Measurements from ENCODE around the gene CARTPT.

CARTPT gene

DNA sequence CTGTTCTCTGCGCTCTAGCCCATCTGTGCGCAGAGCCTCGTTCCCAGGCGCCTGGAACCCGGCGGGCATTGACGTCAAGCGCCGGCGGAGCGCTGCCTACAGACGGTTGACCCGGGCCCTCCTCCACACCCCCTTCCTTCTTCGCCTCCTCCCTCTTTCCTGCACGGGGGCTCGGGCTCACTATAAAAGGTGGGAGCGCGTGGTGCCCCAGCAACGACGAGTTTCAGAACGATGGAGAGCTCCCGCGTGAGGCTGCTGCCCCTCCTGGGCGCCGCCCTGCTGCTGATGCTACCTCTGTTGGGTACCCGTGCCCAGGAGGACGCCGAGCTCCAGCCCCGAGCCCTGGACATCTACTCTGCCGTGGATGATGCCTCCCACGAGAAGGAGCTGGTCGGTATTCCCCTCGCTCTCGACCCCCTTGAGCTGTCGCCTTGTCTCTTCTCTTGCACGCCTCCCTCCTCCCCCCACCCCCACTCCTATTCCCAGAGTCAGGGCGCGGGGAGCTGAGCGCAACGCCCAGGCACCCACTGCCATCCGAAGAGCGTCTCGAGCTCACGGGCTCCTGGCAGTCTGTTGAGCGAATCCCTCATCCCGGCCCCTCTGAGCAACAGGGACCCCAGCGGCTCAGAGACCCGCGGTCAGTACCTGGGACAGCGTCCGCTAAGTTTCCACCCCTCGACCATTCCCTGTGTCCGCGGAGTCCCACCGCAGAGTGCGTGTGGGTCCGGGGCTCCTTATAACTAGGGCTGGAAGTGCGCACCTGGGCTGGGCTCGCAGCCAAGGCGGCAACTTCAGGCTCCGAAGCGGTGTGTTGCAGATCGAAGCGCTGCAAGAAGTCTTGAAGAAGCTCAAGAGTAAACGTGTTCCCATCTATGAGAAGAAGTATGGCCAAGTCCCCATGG, at the start of gene CARTPT:
Gene CARTPT (plus strand): TSS at position 213 of the 902 bp plus-strand sequence. CDS start 19 bp downstream, at position 232.
- DNase-seq (ENCODE audit: low read depth): no peak

DNA sequence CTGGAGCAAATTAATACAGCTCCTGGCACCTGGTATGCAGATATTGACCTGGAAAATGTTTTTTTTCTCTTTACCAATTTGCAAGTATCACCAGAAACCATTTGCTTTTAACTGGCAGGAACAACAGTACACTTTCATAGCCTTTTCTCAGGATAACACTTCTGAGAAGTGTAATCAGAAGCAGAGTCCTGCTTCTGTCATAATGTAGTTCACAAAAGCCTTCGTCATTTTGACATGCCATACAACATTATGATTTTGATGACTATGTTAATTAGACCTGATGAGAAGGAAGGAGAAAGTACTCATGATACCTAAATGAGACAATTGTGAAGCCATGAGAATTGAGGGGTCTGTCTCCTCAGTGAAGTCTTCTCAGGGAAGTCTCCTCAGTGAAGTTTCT, 41.1 kb upstream of the CARTPT start:
- DNase-seq (ENCODE audit: low read depth): no peak

DNA sequence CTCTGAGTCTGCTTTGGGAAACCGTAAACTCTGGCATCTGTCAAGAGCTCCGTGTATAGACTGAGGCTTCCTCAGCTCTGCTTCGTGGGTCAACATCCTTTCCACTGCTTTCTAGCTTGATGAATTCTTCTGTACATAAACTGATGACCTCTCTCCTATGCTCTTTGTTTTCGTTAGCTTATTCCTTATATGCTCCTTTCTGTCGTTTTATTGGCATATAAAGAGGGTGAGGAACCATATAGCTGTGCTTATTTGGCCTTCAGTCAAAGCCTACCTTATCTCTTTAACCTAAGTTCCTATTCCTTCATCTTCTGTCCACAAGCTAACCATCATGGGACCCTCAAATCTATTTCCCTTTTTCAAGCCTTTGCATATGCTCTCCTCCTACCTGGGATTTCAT, 39.4 kb upstream of the CARTPT start:
- no peak for DNase-seq (ENCODE audit: low read depth)

DNA sequence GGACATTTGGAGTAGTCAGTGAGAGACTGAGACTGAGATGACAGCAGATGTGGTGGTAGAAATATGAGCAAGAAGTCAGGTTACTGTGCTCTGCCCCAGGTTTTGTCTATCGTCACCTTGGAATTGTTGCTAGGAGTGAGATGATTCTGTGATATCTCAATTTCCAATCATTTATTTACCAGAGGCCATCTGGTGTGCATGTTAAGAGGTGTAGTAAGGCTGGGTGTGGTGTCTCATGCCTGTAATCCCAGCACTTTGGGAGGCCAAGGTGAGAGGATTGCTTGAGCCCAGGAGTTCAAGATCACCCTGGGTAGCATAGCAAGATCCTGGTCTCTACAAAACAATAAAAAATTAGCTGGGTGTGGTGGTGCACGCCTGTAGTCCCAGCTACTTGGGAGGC, 38.6 kb upstream of the CARTPT start:
- no peak for DNase-seq (ENCODE audit: low read depth)

DNA sequence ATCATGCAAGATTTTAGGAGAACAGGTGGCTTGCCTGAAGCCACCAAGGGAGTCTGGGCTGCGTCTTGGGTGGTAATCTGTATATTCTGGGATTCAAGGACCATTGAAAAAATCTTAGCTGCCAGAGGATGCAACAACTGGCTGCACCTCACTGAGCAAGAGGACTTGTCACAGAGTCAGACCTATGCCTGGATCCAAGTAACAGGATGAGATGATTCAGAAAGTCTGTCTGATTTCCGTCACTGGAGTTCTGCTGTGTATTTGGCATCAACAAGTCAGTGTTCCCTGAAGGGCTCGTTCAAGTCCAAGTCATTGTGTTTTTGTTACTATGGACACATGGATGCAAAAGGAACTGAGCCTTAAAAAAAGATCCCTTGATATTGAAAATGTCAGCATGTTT, 37.8 kb upstream of the CARTPT start:
- no peak for DNase-seq (ENCODE audit: low read depth)

DNA sequence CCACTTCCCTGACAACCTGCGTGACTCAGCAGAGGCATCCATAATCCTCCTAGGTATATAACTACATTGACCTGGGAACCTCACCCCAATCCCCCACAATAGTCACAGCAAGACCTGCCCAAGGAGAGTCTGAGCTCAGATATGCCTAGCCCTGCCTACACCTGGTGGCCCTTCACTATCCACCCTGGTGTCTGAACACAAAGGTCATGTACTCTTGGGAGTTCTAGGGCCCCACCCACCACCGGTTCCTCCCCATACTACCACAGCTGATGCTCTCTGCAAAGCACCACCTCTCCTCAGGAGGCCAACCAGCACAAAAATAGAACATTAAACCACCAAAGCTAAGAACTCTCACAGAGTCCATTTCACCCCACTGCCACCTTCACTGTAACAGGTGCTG, 34.8 kb upstream of the CARTPT start:
- no peak for DNase-seq (ENCODE audit: low read depth)

DNA sequence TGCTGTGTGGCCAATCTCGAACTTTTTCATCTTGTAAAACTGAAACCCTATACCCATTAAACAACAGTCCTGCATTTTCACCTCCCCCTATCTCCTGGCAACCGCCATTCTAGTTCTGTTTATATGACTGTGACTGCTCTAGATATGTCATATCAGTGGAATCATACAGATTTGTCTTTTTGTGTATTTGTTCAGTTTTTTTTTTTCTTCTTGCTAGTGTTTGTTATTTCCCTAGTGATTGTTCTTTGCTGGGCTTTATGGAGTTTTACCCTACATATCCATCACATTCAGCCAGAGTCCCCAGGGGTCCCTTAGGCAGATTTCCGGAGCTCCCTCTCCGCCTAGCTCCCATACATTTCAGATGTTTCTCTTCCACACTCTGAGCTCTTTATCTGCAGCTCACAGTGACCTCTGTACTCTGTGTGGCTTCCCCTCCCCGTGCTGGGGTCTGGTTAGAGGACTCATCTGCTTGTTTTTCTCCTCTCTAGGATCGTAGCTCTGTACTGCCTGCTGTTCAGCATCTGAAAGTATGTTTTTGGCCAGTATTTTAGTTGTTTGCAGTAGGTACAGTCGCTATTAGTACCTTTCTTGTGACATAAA, 25.1 kb upstream of the CARTPT start:
- DNase-seq (ENCODE audit: low read depth): no peak

DNA sequence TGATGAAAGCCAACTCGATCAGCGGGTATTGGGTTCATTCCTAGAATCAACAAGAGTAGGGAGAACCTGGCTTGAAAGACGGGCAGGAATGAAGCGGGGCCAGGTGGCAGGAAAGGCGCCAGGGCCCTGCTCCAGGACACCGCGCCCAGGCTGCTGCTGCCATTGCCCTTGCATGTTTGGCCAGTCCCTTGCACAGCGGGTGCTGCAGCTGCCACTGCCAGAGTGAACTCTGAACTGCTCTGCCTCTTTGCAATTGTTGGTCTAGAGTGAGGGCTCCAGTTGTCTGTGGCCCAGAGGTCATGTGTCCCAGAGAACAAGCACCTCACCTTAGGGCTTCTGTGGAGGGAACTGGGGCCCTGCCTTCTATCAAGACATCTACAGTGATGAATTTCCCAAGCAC, 24.0 kb upstream of the CARTPT start:
- DNase-seq (ENCODE audit: low read depth): no peak

DNA sequence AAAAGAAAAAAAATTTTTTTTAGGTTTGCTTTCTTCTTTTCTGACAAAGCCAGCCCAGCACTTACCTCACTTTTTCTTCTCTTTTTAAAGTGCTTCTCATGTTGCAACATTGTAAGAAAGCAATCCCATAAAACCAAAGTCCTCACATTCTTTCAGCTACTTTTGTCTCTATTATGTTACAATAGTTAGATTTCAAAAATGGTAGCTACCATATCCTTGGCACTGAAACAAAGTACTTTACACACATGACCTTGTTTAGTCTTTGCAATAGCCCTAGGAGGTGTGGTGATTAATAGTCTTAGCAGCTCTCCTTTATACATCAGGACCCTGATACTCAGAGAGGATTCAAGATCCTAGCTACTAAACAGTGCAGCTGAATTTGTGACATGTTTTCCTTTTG, 23.5 kb upstream of the CARTPT start:
- DNase-seq (ENCODE audit: low read depth): no peak

DNA sequence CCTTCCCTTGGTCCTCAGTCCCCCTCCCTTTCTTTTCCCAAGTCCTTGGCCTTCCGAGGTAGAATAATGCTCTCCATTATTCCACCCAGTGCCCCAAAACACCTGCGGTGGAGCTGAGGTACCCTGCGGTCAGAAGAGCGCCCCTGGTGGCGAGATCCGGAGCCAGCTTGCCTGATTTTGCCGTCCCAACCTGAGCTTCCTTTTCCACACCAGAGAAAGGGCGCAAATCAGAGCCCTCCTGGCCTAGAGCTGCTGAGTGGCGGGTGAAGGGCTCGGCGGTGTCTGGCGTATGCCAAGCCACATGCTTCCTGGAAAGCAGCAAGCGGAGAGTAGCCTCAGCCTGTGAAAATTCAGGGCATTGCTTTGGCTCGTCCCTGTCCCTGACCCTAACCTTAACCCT, 21.1 kb upstream of the CARTPT start:
- DNase-seq (ENCODE audit: low read depth): no peak

DNA sequence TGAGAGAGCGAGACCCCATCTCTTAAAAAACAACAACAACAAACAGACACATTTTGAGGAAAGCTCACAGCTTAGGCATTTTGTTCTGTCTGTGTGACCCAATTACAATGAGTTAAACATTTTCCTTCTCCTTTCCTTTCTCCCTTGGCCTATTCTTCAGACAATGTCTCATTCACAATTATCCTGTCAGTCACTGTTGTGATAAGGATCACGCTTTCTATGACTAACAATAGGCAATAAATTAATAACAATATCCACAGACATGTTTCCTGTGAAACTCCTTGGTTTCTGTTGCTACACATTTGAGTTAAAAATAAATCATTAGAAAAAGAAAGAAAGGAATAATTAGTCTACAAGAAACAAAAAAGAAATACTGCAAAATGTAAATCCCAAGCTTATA, 19.8 kb upstream of the CARTPT start:
- DNase-seq (ENCODE audit: low read depth): no peak

DNA sequence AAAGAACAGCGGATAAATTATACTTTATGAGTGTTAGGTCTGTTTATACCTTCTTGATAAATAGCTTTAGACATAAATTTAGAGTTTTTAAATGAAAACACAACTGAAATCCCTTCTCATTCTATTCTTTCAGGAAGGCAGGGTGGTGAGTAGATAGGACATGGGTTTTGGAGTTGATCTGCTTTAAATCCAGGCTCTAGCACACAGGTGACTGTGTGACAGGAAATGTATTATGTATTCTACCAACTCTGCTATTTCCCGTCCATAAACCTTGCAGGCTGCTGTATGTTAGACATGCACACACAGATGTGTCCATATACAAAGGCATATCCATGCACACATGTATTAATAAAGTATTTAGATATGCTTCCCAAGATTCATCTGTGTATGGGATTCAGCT, 19.3 kb upstream of the CARTPT start:
- DNase-seq (ENCODE audit: low read depth): no peak

DNA sequence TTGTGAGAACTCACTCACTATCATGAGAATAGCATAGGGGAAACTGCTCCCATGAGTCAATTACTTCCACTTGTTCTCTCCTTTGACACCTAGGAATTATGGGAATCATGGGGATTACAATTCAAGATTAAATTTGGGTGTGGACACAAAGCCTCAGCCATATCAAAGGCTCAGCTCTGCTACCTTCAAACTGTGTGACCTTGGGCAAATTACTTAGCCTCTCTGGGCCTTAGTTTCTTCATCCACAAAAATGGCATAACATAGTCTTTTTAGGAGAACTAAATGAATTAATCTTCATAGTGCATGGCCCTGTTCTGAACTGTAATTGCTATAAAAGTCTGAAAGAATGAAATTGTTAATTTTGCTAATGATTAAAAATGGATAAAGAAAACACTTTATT, 18.3 kb upstream of the CARTPT start:
- DNase-seq (ENCODE audit: low read depth): no peak

DNA sequence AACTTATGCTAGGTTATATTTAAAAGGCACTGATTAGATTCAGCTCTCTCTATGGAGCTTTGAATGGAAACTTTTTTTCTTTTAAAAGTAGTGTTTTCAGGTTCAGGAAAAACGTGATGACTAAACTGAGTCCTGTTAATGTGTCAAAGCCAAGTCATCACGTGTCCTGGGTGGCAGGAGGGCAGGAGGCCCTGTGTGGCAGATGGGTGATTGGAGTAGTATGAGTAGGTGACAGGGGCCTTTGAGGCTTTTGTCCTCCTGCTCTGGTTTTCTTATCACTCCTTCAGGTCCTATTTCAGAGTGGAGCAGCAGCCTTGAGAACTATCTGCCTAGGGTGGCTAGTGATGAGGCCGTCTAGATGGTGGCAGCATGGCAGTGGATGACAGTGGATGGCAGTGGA, 17.7 kb upstream of the CARTPT start:
- DNase-seq (ENCODE audit: low read depth): no peak

DNA sequence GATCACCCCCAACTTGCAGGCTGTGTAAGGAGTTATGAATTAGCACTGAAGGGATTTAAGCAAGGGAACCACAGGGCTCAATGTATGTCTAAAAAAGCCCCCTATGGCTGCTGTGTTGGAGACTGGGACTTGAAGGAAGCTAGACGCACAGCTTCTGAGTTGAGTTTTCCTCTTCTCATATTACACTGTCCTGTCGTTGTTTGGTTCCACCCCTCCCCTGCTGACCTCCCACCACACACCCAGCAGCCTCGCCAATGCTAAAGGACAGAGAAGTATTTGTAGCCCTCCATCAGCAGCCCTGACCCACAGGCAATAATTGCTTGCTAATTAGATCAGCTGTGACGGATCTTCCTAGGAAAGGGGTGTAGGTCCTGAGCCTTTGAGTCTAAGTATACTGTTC, 15.1 kb upstream of the CARTPT start:
- no peak for DNase-seq (ENCODE audit: low read depth)

DNA sequence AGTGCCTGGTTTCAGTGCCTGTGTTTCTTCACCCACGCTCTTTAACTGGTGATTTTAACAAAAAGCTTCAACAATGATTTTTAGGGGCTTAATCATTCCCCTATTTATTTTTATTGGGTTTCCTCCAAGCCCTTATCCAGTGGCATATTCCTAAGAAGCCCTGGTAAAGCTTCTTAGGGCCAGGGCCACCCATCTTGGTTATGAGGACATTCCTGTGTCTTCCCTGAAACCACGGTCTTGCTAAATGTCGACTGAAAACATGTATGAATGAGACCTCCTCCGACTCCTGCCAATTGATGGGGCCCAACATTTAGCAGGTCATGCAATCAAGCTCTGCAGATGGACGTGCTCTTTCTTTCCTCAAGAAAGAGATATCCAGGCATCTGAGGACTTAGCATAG, 13.7 kb upstream of the CARTPT start:
- DNase-seq (ENCODE audit: low read depth): no peak

DNA sequence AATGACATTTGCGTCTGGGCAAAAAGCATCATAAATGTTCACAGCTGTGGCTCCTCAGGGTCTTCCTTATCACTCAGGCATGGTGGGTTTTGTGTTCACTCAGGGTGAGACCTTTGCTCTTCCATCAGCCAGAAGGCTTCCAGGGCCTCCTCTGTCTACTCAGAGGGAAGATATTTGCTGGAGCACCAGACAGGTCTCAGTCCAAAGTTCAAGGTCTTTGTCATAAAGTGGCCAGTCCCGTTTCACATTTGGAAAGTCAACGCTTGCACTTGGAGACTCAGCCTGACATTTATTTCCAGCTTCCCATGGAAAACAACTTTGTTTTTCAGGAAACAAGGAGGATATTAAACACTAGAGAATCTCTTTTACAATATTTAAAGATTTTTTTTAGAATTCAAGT, 12.2 kb upstream of the CARTPT start:
- DNase-seq (ENCODE audit: low read depth): no peak

DNA sequence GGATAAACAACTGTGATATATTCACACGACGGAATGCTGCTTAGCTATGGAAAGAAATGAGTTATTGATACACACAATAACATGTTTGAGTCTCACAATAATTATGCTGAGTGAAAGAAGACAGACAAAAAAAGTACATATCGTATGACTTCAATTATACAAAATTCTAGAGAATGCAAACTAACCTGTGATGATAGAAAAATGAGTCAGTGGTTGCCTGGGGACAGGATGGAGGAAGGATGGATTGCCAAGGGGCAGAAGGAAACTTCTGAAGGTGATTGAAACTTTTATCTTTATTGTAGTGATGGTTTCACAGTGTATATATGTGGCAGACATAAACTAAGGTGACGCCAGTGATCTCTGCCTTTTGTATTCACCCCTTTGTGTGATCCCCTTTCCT, 7.5 kb upstream of the CARTPT start:
- DNase-seq (ENCODE audit: low read depth): no peak

DNA sequence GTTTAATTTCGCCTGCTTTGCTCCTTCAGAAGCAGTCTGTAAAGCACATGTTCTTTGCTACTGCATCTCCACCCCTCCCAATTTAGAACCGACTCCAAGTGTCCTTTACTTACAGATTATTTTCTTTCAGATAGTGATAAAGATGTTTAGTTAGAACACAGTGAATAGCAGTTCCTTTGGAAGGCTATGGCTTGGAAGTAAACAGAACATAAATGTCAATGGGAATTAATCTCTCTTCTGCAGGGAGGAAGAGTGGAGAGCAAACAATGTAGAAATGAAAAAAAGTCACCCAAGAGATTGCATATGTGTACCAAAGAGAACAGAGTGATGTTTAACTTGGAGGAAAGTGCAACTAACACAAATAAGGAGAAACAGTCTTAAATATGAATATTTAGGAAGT, 4.2 kb upstream of the CARTPT start:
- no peak for DNase-seq (ENCODE audit: low read depth)

DNA sequence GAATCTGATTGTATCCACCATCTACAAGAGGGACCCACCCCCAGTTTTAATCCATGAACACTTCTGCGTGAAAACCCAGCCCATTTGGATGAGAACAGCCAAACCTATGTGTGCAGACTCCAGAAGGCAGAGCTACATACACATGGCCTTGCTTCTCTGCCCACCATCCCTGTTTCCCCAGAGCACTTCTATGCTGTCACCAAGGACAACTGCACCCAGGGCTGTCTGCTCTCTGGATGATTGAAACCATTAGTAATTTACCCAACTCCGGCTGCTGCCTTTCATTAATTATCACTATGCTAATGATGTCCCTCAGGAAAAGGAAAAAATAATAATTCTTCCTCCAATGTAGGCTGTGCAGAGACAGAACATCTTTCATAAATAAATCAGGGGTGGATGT, 8.9 kb downstream of the CARTPT start:
- no peak for DNase-seq (ENCODE audit: low read depth)

DNA sequence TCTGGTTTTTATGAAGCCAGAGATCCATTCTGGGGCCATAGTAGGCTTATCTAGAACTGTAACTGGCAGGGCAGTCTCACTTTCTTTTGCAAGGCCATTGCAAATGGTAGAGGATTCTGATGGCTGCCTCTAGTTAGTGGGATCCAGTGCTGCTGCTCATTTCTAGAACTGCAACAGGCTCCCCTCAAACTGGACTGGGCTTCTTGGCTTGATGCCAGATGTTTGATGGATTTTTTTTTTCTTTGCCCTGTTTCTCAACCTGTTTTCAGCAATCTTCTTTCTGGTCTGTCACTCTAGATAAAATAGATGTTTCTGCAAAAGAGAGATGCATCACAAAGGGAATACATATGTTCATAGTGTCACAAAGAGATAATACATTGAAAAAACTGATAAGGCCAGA, 11.9 kb downstream of the CARTPT start:
- DNase-seq (ENCODE audit: low read depth): no peak

DNA sequence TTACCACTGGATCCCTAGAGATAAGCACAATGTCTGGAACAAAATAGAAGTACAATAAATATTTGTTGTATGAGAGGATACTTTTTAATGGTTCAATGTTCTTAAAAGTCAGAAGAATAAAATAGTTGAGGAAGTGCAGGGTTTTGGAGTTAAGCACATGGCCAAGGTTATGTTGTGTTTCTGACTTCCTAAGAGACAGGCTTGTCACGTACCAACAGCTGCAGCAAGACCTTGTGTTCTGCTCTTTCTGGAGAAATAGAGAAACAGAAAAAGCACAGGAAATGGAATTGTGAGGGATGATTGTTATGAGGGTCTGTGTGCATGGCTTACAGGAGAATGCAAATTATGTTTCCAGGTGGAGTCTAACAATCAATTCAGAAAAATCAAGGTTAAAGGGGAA, 12.9 kb downstream of the CARTPT start:
- DNase-seq (ENCODE audit: low read depth): no peak

DNA sequence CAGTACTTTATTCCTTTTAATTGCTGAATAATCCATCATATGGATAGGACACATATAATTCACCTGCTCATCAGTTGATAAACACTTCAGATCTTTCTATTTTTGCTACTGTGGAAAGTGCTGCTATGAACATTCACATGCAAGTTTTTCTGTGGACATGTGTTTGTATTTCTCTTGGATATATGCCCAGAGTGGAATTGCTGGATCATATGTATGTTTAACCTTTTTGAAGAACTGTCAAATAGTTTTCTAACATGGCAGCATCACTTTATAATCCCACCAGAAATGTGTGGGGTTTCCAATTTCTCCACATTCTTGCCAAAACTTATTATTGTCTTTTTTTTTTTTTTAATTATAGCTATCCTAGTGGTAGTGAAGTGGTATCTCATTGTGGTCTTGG, 15.1 kb downstream of the CARTPT start:
- no peak for DNase-seq (ENCODE audit: low read depth)
